ENCODE measurements around the gene PYCR2.
A peak's percentile ranks its signal among the peaks of the same experiment; 100 is the strongest.

Gene PYCR2

GRCh38 chr1:225919906-225920305 lies 4.1 kb downstream of the PYCR2 start:
- peak; percentile 85 for DNase-seq (ENCODE audit: low read depth)

- DNase-seq (ENCODE audit: low read depth): no peak
Observed at GRCh38 chr1:225918280-225918679, 5.8 kb downstream of the PYCR2 start.

- no peak for DNase-seq (ENCODE audit: low read depth)
Observed at GRCh38 chr1:225917536-225917935, 6.5 kb downstream of the PYCR2 start.

- DNase-seq (ENCODE audit: low read depth): no peak
Observed at GRCh38 chr1:225917101-225917500, 6.9 kb downstream of the PYCR2 start.

- DNase-seq (ENCODE audit: low read depth): no peak
Observed at GRCh38 chr1:225915538-225915991, 8.5 kb downstream of the PYCR2 start.

GRCh38 chr1:225914947-225915346 lies 9.1 kb downstream of the PYCR2 start:
- no peak for DNase-seq (ENCODE audit: low read depth)

GRCh38 chr1:225914391-225914790 lies 9.7 kb downstream of the PYCR2 start:
- no peak for DNase-seq (ENCODE audit: low read depth)

GRCh38 chr1:225911191-225912130 lies 12.6 kb downstream of the PYCR2 start:
- no peak for DNase-seq (ENCODE audit: low read depth)

- no peak for DNase-seq (ENCODE audit: low read depth)
Observed at GRCh38 chr1:225909477-225909876, 14.6 kb downstream of the PYCR2 start.

- no peak for DNase-seq (ENCODE audit: low read depth)
Observed at GRCh38 chr1:225908773-225909172, 15.3 kb downstream of the PYCR2 start.

- no peak for DNase-seq (ENCODE audit: low read depth)
Observed at GRCh38 chr1:225908013-225908640, 15.9 kb downstream of the PYCR2 start.

- DNase-seq (ENCODE audit: low read depth): no peak
Observed at GRCh38 chr1:225907341-225907740, 16.7 kb downstream of the PYCR2 start.

- no peak for DNase-seq (ENCODE audit: low read depth)
Observed at GRCh38 chr1:225906467-225906866, 17.6 kb downstream of the PYCR2 start.

- DNase-seq (ENCODE audit: low read depth): no peak
Observed at GRCh38 chr1:225903623-225904022, 20.4 kb downstream of the PYCR2 start.

GRCh38 chr1:225899044-225899925 lies 24.8 kb downstream of the PYCR2 start:
- DNase-seq (ENCODE audit: low read depth): no peak

- no peak for DNase-seq (ENCODE audit: low read depth)
Observed at GRCh38 chr1:225897595-225898514, 26.2 kb downstream of the PYCR2 start.

- DNase-seq (ENCODE audit: low read depth): no peak
Observed at GRCh38 chr1:225896937-225897549, 27.0 kb downstream of the PYCR2 start.

- no peak for DNase-seq (ENCODE audit: low read depth)
Observed at GRCh38 chr1:225896494-225896893, 27.6 kb downstream of the PYCR2 start.

- DNase-seq (ENCODE audit: low read depth): no peak
Observed at GRCh38 chr1:225892307-225892706, 31.7 kb downstream of the PYCR2 start.

GRCh38 chr1:225891229-225891972 lies 32.6 kb downstream of the PYCR2 start:
- DNase-seq (ENCODE audit: low read depth): no peak
